A549 treated with Hydrocortisone at 1 μM for 4 hours (cell line): ENCODE measurements around the gene DMPK. TPM values are rescaled to one million over a fixed set of nuclear protein-coding genes. Genes with fewer than 3 reads are reported as not detected.

Experiments
- total RNA-seq: library from RNA; stranded (reverse); fragments of 200-300 nt; extraction: Qiagen RNA extraction; gene quantifications from 5 replicates; pipeline ENCODE4 v1.2.3, GENCODE V29; 2022

DMPK gene
- total RNA-seq = 38.5 to 44.7 TPM (median 42.0 TPM) in 5 replicates

GRCh38 chr19:45782162-45782691, at the start of gene DMPK:
DMPK (minus strand) TSS chr19:45782490; CDS start chr19:45782352, 138 bp downstream.

GRCh38 chr19:45814851-45815480, 32.7 kb upstream of the DMPK start, which contains the start of gene RSPH6A:
RSPH6A (minus strand) TSS chr19:45815308; CDS start chr19:45815176, 132 bp downstream.

GRCh38 chr19:45792470-45793177, 10.3 kb upstream of the DMPK start, which contains the start of gene DMWD:
DMWD (minus strand) TSS chr19:45792845; CDS start chr19:45792756, 89 bp downstream.

GRCh38 chr19:45768984-45769782, 13.1 kb downstream of the DMPK start, which contains the start of gene SIX5:
SIX5 (minus strand) TSS chr19:45769252; CDS start chr19:45768844, 408 bp downstream.

GRCh38 chr19:45733160-45733810, 49.0 kb downstream of the DMPK start, which contains the start of gene MEIOSIN:
MEIOSIN (plus strand) TSS chr19:45733439; CDS start chr19:45735377, 1,938 bp downstream.

GRCh38 chr19:45730368-45731288, 51.7 kb downstream of the DMPK start, which contains the start of gene FBXO46:
FBXO46 (minus strand) TSS chr19:45730896; CDS start chr19:45713495, 17,401 bp downstream.

Other genes with a start within 250 kb of the DMPK start
- gene OPA3, start 197.7 kb downstream of the DMPK start, total RNA-seq = 14.6 to 19.6 TPM (median 18.2 TPM) in 5 replicates
- gene GPR4, start 180.3 kb downstream of the DMPK start, total RNA-seq = 0.29 to 0.56 TPM (median 0.38 TPM) in 5 replicates
- 21.5 to 28.3 TPM (median 26.4 TPM) in 5 replicates for gene EML2, start 143.1 kb downstream of the DMPK start, total RNA-seq
- 2.5 to 3.5 TPM (median 2.8 TPM) in 5 replicates for gene GIPR, start 114.3 kb downstream of the DMPK start, total RNA-seq
- 759 to 831 TPM (median 772 TPM) in 5 replicates for gene SNRPD2, start 90.5 kb downstream of the DMPK start, total RNA-seq
- gene QPCTL, start 89.8 kb downstream of the DMPK start, total RNA-seq = 7.8 to 9.9 TPM (median 9.5 TPM) in 5 replicates
- 7.0 to 10.2 TPM (median 9.2 TPM) in 5 replicates for gene FBXO46, start 51.6 kb downstream of the DMPK start, total RNA-seq
- gene MEIOSIN, start 49.1 kb downstream of the DMPK start, total RNA-seq = 0.03 to 0.12 TPM (median 0.05 TPM) in 5 replicates
- gene SIX5, start 13.2 kb downstream of the DMPK start, total RNA-seq = 17.9 to 28.6 TPM (median 24.3 TPM) in 5 replicates
- 26.7 to 35.5 TPM (median 32.0 TPM) in 5 replicates for gene DMWD, start 10.4 kb upstream of the DMPK start, total RNA-seq
- gene RSPH6A, start 32.8 kb upstream of the DMPK start, total RNA-seq = not detected in 5 replicates
- 66.5 to 75.1 TPM (median 72.7 TPM) in 5 replicates for gene SYMPK, start 80.7 kb upstream of the DMPK start, total RNA-seq
- gene FOXA3, start 81.8 kb upstream of the DMPK start, total RNA-seq = 0.54 to 0.91 TPM (median 0.71 TPM) in 5 replicates
- 23.6 to 36.7 TPM (median 32.1 TPM) in 5 replicates for gene IRF2BP1, start 103.7 kb upstream of the DMPK start, total RNA-seq
- gene MYPOP, start 120.1 kb upstream of the DMPK start, total RNA-seq = 6.2 to 10.1 TPM (median 9.3 TPM) in 5 replicates
- gene NANOS2, start 132.3 kb upstream of the DMPK start, total RNA-seq = not detected in 5 replicates
- 0.59 to 1.3 TPM (median 0.83 TPM) in 5 replicates for gene NOVA2, start 191.4 kb upstream of the DMPK start, total RNA-seq
- 3.8 to 4.9 TPM (median 4.6 TPM) in 5 replicates for gene CCDC61, start 213.0 kb upstream of the DMPK start, total RNA-seq
- gene PGLYRP1, start 240.6 kb upstream of the DMPK start, total RNA-seq = not detected in 5 replicates